ENCODE results near the gene CASP4.

GRCh38 chr11:104992781-104993180 is 24.4 kb upstream of the CASP4 start:
- TF ChIP-seq POLR2AphosphoS5 (IDR thresholded peaks at IDR 0.05; ENCODE audit: low read depth, low read length) (no peak), POLR2A (IDR thresholded peaks at IDR 0.05; ENCODE audit: low read depth, low read length) (no peak)

Measured in GM12892 (cell line).